IgD-negative memory B cell (primary cell): ENCODE results near the gene METRNL. TPM values are rescaled to one million over a fixed set of nuclear protein-coding genes. Genes with fewer than 3 reads are reported as not detected.
"Not testable (repeated sequence)": the region's sequence is repeated elsewhere in the genome, so short reads cannot be mapped to it uniquely, and the experiment has no call there.

Experiments used
- H3K27ac Mint-ChIP-seq, 3 donors: one replicate each; pipeline ENCODE4 v1.8.0; 2020 to 2022; ENCODE audit warnings: mild to moderate bottlenecking in 3 of 3, mixed read lengths in 3 of 3, moderate library complexity in 1 of 3
- H3K27me3 Mint-ChIP-seq: one replicate; pipeline ENCODE4 v1.8.0; 2021; ENCODE audit warnings: mixed read lengths
- H3K36me3 Mint-ChIP-seq: one replicate; pipeline ENCODE4 v1.8.0; 2020; ENCODE audit warnings: mild to moderate bottlenecking, mixed read lengths
- H3K4me1 Mint-ChIP-seq, 3 donors: one replicate each; pipeline ENCODE4 v1.8.0; 2020 to 2022; ENCODE audit warnings: mixed read lengths in 3 of 3, mild to moderate bottlenecking in 1 of 3
- H3K4me3 Mint-ChIP-seq, 4 donors: one replicate each; pipeline ENCODE4 v1.8.0; 2020 to 2022; ENCODE audit warnings: mild to moderate bottlenecking in 4 of 4, mixed read lengths in 4 of 4, moderate library complexity in 3 of 4
- H3K9me3 Mint-ChIP-seq, 3 donors: one replicate each; pipeline ENCODE4 v1.8.0; 2020 to 2021; ENCODE audit warnings: mixed read lengths in 3 of 3, mild to moderate bottlenecking in 1 of 3
- polyA plus RNA-seq: library from polyadenylated mRNA; unstranded; fragments of 300-500 nt; fragmentation: Illumina TruSeq; gene quantifications from one replicate; pipeline ENCODE4 v1.2.3, GENCODE V29; 2021

METRNL gene
- polyA plus RNA-seq, 1 donor from 2014 or later: 2.1 TPM

GRCh38 chr17:83057397-83057761, 22.0 kb upstream of the METRNL start:
- Mint-ChIP-seq H3K27me3 (peaks cover 11% of the 10 kb centered on the region), H3K9me3 (peaks cover 0 to 4% (median 0%) of the 10 kb centered on the region in 3 donors), H3K4me3 (no peak overlapping the region), H3K27ac (no peak overlapping the region), H3K36me3 (no peaks in the 10 kb centered on the region), H3K4me1 (peaks cover 0 to 5% (median 3%) of the 10 kb centered on the region in 3 donors)

GRCh38 chr17:83057793-83058265, 21.6 kb upstream of the METRNL start:
- Mint-ChIP-seq H3K27me3 (peaks cover 11% of the 10 kb centered on the region), H3K36me3 (no peaks in the 10 kb centered on the region), H3K4me1 (peaks cover 0 to 5% (median 3%) of the 10 kb centered on the region in 3 donors), H3K9me3 (peaks cover 0 to 4% (median 0%) of the 10 kb centered on the region in 3 donors), H3K27ac (no peak overlapping the region), H3K4me3 (no peak overlapping the region)

DNA sequence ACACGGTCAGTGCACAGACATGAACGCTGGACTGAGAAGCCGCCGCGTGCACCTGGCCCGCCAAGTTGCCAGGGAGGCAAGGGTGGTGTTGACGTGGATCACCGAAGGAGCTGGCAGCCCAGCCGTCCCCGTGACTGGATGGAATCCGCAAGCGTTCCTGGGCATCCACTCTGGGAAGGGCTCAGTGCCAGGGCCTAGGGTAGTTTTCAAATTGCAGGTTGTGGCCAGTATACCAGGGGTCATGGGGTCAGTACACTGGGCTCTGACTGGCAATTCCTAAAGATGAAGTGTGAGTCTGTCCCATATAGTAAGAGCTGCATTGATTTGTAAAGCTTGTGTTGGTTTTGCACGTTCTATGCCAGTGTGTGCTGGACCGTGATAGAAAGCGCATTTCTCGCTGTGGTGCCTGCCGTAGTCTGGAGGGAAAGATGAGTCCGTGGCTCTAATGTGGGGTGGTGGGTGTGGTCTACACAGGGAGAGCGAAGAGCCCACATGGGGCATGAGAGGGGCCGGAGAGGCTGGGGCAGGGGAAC, 21.1 kb upstream of the METRNL start:
- peaks cover 0 to 5% (median 3%) of the 10 kb centered on the region in 3 donors for H3K4me1 Mint-ChIP-seq
- no peaks in the 10 kb centered on the region for H3K36me3 Mint-ChIP-seq
- peaks cover 11% of the 10 kb centered on the region for H3K27me3 Mint-ChIP-seq
- peaks cover 0 to 4% (median 0%) of the 10 kb centered on the region in 3 donors for H3K9me3 Mint-ChIP-seq
- H3K4me3 Mint-ChIP-seq: no peak overlapping the region
- no peak overlapping the region for H3K27ac Mint-ChIP-seq

GRCh38 chr17:83061586-83061985, 17.8 kb upstream of the METRNL start:
- H3K27me3 Mint-ChIP-seq: peaks cover 13% of the 10 kb centered on the region

DNA sequence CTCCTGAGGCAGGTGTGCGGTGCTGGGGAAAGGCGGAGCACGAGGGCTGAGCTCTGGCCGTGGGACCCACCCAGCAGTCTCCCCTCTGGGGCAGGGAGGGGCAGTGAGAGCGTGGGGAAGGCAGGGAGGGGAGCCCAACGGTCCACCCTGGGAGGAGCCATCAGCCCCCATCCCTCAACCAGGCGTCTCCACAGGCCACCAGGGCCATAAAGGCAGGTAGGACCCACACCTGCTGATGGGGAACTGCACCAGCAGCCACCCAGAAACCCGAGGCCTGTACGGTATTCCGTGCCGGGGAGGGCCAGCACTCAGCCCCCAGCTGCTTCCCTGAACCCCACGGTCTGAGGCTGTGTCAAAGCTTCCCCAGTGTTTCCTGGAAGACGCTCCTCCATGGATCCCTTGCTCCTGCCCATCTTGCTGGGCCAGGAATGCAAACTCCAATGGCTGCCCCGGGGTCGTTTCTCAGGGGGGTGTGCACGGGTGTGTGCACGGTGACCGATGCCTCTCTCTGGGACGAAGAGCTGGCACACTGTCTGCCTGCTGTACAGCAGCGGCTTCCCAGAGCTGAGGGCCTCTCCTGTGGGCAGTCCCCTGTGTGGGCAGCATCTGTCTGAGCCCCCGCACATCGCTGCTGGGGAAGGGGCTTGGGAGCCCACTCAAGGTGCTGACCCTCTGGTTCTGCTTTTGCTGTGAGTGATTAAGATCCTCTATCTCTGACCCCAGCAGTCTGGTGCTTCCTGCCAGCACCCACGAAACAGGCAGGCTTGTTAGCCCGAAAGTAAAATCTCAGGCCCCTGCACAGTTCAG, 17.2 kb upstream of the METRNL start:
- Mint-ChIP-seq H3K27ac (no peak overlapping the region), H3K4me3 (no peak overlapping the region), H3K4me1 (peaks cover 0 to 2% (median 0%) of the 10 kb centered on the region in 3 donors), H3K9me3 (peaks cover 0 to 4% (median 0%) of the 10 kb centered on the region in 3 donors), H3K27me3 (peaks cover 13% of the 10 kb centered on the region), H3K36me3 (no peaks in the 10 kb centered on the region)

More at GRCh38 chr17:83061586-83061985, 17.8 kb upstream of the METRNL start:
- Mint-ChIP-seq H3K4me1 (peaks cover 0 to 2% (median 0%) of the 10 kb centered on the region in 3 donors), H3K4me3 (no peak overlapping the region), H3K27ac (no peak overlapping the region), H3K36me3 (no peaks in the 10 kb centered on the region), H3K9me3 (peaks cover 0 to 4% (median 0%) of the 10 kb centered on the region in 3 donors)

GRCh38 chr17:83062818-83063671, 16.4 kb upstream of the METRNL start:
- peaks cover 0 to 2% (median 0%) of the 10 kb centered on the region in 3 donors for H3K4me1 Mint-ChIP-seq
- H3K27me3 Mint-ChIP-seq: peaks cover 10% of the 10 kb centered on the region
- H3K27ac Mint-ChIP-seq: no peak overlapping the region
- H3K4me3 Mint-ChIP-seq: no peak overlapping the region
- peaks cover 0 to 2% (median 0%) of the 10 kb centered on the region in 3 donors for H3K9me3 Mint-ChIP-seq
- H3K36me3 Mint-ChIP-seq: no peaks in the 10 kb centered on the region

DNA sequence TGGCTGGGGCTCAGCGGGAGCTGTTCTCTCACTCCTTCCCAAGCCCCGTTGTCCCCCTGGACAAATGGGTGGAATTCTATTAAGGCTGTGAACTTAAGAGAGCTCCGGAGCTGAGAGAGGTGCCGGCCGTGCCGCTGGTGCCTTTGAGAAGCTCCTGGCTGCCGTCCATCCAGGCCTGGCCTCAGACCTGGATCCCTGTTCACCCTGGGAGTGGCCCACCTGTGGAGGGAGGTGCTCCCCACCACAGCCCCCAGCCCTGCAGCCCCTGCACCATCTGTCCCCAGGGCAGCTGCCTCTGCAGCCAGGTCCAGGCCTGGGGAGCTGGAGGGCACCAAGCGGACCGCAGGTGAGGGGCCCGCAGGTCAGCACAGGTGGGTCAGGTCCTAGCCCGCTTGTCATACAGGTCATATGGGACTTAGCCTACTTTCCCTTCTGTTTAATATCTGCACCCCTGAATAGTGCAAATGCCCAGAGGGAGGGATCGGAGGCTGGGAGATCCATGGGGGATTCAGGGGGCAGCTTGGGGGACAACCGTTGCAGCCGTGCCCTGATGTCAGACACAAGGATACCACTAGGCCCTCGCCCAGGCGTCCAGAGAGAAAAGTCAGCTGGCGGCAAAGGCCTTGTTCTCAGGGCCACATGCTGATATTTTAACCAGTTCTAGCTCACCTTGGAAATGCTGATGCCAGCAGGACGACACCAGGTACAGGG, 15.2 kb upstream of the METRNL start:
- no peak overlapping the region for H3K27ac Mint-ChIP-seq
- no peaks in the 10 kb centered on the region for H3K4me1 Mint-ChIP-seq
- no peak overlapping the region for H3K4me3 Mint-ChIP-seq
- H3K27me3 Mint-ChIP-seq: peaks cover 12% of the 10 kb centered on the region
- H3K9me3 Mint-ChIP-seq: peaks cover 0 to 2% (median 0%) of the 10 kb centered on the region in 3 donors
- H3K36me3 Mint-ChIP-seq: no peaks in the 10 kb centered on the region

DNA sequence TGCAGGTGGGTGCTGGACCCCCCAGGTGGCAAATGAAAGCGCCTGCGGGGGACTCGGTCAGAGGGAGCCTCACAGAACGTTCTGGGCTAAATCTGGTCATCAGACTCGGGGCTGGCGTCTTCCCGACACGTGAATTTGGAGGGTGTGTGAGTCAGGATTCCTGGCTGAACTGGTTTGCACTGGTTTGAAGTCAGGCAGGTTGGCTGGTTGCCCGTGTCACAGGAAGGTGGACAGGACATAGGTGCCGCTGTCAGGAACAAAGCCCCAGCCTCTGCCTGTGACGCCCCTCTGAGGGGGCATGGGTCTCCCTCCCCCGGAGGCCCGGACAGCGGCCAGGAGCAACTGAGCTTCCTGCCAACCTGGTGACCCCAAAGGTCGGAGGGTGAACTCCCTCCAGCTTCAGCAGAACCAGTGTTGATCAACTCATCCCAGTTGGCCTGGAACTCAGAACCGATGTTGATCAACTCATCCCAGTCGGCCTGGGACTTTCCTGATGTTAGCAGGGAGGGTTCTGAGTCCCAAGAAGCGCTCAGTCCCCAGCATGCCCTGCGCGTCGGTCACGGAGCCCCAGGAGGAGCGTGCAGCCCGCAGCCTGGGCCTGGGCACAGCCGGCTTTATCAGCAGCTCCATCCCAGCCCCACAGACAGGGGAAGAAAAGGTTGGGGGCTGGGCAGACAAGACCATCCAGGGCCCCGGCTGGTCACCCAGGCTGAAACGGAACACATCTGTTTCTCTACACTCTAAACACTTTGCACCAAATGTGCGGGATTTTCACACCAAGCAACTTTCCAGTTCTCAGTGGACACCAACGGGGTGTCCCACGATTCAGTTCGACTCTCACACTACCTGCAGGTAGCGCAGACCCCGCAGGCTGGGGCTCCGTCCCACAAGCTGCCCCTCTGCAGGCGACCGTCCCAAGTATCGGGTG, 14.4 kb upstream of the METRNL start:
- Mint-ChIP-seq H3K27ac (peak overlapping the region in 1 of 3 donors; percentile 80), H3K4me1 (peaks cover 0 to 3% (median 2%) of the 10 kb centered on the region in 3 donors), H3K9me3 (peaks cover 0 to 2% (median 0%) of the 10 kb centered on the region in 3 donors), H3K4me3 (no peak overlapping the region), H3K27me3 (peaks cover 13% of the 10 kb centered on the region), H3K36me3 (no peaks in the 10 kb centered on the region)

- Mint-ChIP-seq H3K4me1 (peaks cover 0 to 3% (median 3%) of the 10 kb centered on the region in 3 donors), H3K27me3 (peaks cover 10% of the 10 kb centered on the region), H3K27ac (peak overlapping the region in 1 of 3 donors; percentile 80), H3K4me3 (no peak overlapping the region), H3K36me3 (no peaks in the 10 kb centered on the region), H3K9me3 (no peaks in the 10 kb centered on the region)
Observed at GRCh38 chr17:83065660-83066542, 13.5 kb upstream of the METRNL start.

- not testable (repeated sequence) for H3K27me3 Mint-ChIP-seq, H3K27ac Mint-ChIP-seq, H3K4me1 Mint-ChIP-seq, H3K4me3 Mint-ChIP-seq, H3K9me3 Mint-ChIP-seq, H3K36me3 Mint-ChIP-seq
Observed at GRCh38 chr17:83066543-83066890, 12.9 kb upstream of the METRNL start.

DNA sequence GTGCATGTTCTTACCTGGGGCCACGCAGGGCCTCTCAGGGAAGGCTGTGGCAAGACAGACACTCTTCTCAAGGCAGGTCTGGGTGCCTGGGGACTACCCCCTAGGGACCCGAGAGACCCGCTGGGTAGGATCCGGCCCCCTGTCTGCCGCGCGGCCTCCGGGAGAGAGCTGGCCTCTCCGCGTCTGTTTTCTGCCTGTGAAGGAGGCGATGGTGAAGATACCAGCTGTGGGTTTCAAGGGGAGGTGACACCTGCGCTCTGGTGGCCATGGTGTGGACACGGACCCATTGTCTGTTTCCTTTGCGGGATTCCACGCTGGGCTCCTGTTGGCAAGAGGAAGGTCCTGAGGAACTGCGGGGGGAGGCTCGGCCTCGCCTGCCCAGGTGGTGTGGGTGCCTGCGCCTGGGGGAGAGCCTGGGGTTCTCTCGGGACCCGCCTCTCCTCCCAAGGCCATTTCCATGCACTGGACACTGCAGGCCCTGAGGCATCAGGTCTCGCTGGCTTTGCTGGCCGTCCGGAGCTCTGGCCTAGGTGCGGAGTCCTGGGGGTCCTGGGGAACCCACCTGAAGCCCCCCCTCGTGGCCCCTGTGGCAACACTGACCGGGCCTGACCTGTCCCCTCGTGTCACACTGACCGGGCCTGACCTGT, 12.2 kb upstream of the METRNL start:
- no peak overlapping the region for H3K4me3 Mint-ChIP-seq
- no peak overlapping the region for H3K27ac Mint-ChIP-seq
- peaks cover 0 to 9% (median 6%) of the 10 kb centered on the region in 3 donors for H3K4me1 Mint-ChIP-seq
- H3K9me3 Mint-ChIP-seq: no peaks in the 10 kb centered on the region
- H3K36me3 Mint-ChIP-seq: no peaks in the 10 kb centered on the region
- H3K27me3 Mint-ChIP-seq: peaks cover 7% of the 10 kb centered on the region

DNA sequence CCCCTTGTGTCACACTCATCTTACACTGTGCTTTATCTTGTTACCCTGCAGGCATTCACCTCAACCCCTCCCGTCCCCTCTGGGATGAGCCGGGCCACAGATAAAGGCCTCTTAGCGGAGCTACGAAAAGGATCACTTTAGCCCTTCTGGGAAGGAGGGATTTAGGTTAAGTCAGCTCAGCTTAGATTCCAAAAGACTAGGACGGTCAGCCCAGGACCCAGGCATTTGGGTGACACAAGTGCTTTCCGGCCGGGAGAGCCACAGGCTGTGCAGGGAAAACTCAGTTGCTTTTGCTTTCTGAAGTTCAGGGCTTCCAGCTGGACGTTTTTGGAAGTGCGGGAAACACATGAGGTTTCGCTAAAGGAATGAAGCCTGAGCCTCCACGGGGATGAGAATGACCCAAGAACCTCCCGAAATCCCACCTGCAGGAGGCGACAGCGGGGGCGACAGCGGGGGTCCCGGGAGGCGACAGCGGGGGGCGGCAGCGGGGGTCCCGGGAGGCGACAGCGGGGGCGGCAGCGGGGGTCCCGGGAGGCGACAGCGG, 11.6 kb upstream of the METRNL start:
- peaks cover 7% of the 10 kb centered on the region for H3K27me3 Mint-ChIP-seq
- peaks cover 0 to 9% (median 6%) of the 10 kb centered on the region in 3 donors for H3K4me1 Mint-ChIP-seq
- no peaks in the 10 kb centered on the region for H3K9me3 Mint-ChIP-seq
- peak overlapping the region in 1 of 3 donors; percentile 19 for H3K27ac Mint-ChIP-seq
- no peak overlapping the region for H3K4me3 Mint-ChIP-seq
- H3K36me3 Mint-ChIP-seq: no peaks in the 10 kb centered on the region
